Neural crest cell (in vitro differentiated cells): Measurements from ENCODE around the gene TMCO4. TPM values are rescaled to one million over a fixed set of nuclear protein-coding genes. Genes with fewer than 3 reads are reported as not detected.
A peak's percentile ranks its signal among the peaks of the same experiment; 100 is the strongest.
"Not testable (repeated sequence)": the region's sequence is repeated elsewhere in the genome, so short reads cannot be mapped to it uniquely, and the experiment has no call there.

Experiments used
- DNase-seq: peaks from one replicate; pipeline ENCODE4 v3.0.0; 2021; ENCODE audit warnings: low read depth, mixed read lengths, low spot score
- H3K27ac Mint-ChIP-seq: one replicate; pipeline ENCODE4 v1.8.0; 2021; ENCODE audit warnings: mild to moderate bottlenecking, mixed read lengths; ENCODE audit not compliant: unreplicated experiment
- H3K27me3 Mint-ChIP-seq: 2 replicates; pipeline ENCODE4 v1.8.0; 2021; ENCODE audit warnings: low read depth, mild to moderate bottlenecking, mixed read lengths
- H3K36me3 Mint-ChIP-seq: 2 replicates; pipeline ENCODE4 v1.8.0; 2021; ENCODE audit warnings: low read depth, mild to moderate bottlenecking, mixed read lengths
- H3K4me1 Mint-ChIP-seq: 2 replicates; pipeline ENCODE4 v1.8.0; 2021; ENCODE audit warnings: mixed read lengths
- H3K4me3 Mint-ChIP-seq: one replicate; pipeline ENCODE4 v1.8.0; 2021; ENCODE audit warnings: mild to moderate bottlenecking, mixed read lengths
- H3K9me3 Mint-ChIP-seq: 2 replicates; pipeline ENCODE4 v1.8.0; 2021; ENCODE audit warnings: mixed read lengths
- CTCF ChIP-seq: fragments of 200-600 bp; sonication (generic); conservative IDR thresholded peaks from 2 replicates; pipeline ENCODE4 v1.5.0; 2021; ENCODE audit warnings: antibody characterized with exemption, mild to moderate bottlenecking
- long read RNA-seq: library from polyadenylated mRNA; unstranded; transcript quantifications from one replicate; pipeline ENCODE4 v2.0.0, GENCODE V29; 2020
- total RNA-seq: library from RNA; stranded (reverse); gene quantifications from 2 replicates; pipeline ENCODE4 v1.2.1, GENCODE V29; 2021

The TMCO4 gene
- total RNA-seq, result 0.75 and 1.0 TPM in 2 replicates
- long read RNA-seq, partial matches to known transcripts, result 0 of 1 reads
- long read RNA-seq, other reads (novel, unspliced or antisense), result 1 of 1 reads

GRCh38 chr1:19799230-19800075, at the start of gene TMCO4:
TSS of gene TMCO4 (minus strand) at chr1:19799916. CDS start at chr1:19780758, 19,158 bp downstream.
- Mint-ChIP-seq H3K4me1 (peaks cover 5% of the 10 kb centered on the region), H3K4me3 (peak within 1 kb of the TSS; percentile 83), H3K27ac (no peak within 1 kb of the TSS), H3K27me3 (peaks cover 51% of the 10 kb centered on the region), H3K36me3 (no peaks in the 10 kb centered on the region), H3K9me3 (no peaks in the 10 kb centered on the region)
- TF ChIP-seq CTCF, result peak; percentile 59
- DNase-seq, result peak; percentile 17

- H3K4me3 Mint-ChIP-seq, H3K36me3 Mint-ChIP-seq, H3K9me3 Mint-ChIP-seq, H3K27me3 Mint-ChIP-seq, DNase-seq, H3K27ac Mint-ChIP-seq: not testable (repeated sequence)
- peaks cover 18% of the 10 kb centered on the region for H3K4me1 Mint-ChIP-seq
These were observed 49.6 kb upstream of the TMCO4 start for GRCh38 chr1:19849307-19849706.

- H3K9me3 Mint-ChIP-seq, DNase-seq, H3K36me3 Mint-ChIP-seq, H3K4me3 Mint-ChIP-seq, H3K27ac Mint-ChIP-seq, H3K27me3 Mint-ChIP-seq: not testable (repeated sequence)
- H3K4me1 Mint-ChIP-seq, result peaks cover 18% of the 10 kb centered on the region
These were observed 47.6 kb upstream of the TMCO4 start for GRCh38 chr1:19847334-19847733.

- Mint-ChIP-seq H3K9me3 (no peaks in the 10 kb centered on the region), H3K36me3 (no peaks in the 10 kb centered on the region), H3K27ac (no peak overlapping the region), H3K27me3 (peaks cover 4% of the 10 kb centered on the region), H3K4me1 (peaks cover 18% of the 10 kb centered on the region), H3K4me3 (no peak overlapping the region)
- no peak for DNase-seq
- no peak for TF ChIP-seq CTCF
These were observed 46.6 kb upstream of the TMCO4 start for GRCh38 chr1:19846338-19846737.

- H3K4me3 Mint-ChIP-seq, result no peak overlapping the region
- H3K27ac Mint-ChIP-seq, result no peak overlapping the region
- no peak for DNase-seq
- no peaks in the 10 kb centered on the region for H3K36me3 Mint-ChIP-seq
- no peaks in the 10 kb centered on the region for H3K9me3 Mint-ChIP-seq
- peaks cover 4% of the 10 kb centered on the region for H3K27me3 Mint-ChIP-seq
- peaks cover 18% of the 10 kb centered on the region for H3K4me1 Mint-ChIP-seq
- no peak for TF ChIP-seq CTCF
These were observed 45.8 kb upstream of the TMCO4 start for GRCh38 chr1:19845555-19845954.

- DNase-seq, result no peak
- peaks cover 4% of the 10 kb centered on the region for H3K27me3 Mint-ChIP-seq
- no peak overlapping the region for H3K27ac Mint-ChIP-seq
- TF ChIP-seq CTCF, result no peak
- H3K4me3 Mint-ChIP-seq, result no peak overlapping the region
- H3K4me1 Mint-ChIP-seq, result peaks cover 14% of the 10 kb centered on the region
- no peaks in the 10 kb centered on the region for H3K36me3 Mint-ChIP-seq
- no peaks in the 10 kb centered on the region for H3K9me3 Mint-ChIP-seq
These were observed 45.2 kb upstream of the TMCO4 start for GRCh38 chr1:19844731-19845495.
